ENCODE measurements around the gene SHISAL2A. TPM values are rescaled to one million over a fixed set of nuclear protein-coding genes. Genes with fewer than 3 reads are reported as not detected.

Gene SHISAL2A
- total RNA-seq, 1 donor from 2014 or later: not detected

DNA sequence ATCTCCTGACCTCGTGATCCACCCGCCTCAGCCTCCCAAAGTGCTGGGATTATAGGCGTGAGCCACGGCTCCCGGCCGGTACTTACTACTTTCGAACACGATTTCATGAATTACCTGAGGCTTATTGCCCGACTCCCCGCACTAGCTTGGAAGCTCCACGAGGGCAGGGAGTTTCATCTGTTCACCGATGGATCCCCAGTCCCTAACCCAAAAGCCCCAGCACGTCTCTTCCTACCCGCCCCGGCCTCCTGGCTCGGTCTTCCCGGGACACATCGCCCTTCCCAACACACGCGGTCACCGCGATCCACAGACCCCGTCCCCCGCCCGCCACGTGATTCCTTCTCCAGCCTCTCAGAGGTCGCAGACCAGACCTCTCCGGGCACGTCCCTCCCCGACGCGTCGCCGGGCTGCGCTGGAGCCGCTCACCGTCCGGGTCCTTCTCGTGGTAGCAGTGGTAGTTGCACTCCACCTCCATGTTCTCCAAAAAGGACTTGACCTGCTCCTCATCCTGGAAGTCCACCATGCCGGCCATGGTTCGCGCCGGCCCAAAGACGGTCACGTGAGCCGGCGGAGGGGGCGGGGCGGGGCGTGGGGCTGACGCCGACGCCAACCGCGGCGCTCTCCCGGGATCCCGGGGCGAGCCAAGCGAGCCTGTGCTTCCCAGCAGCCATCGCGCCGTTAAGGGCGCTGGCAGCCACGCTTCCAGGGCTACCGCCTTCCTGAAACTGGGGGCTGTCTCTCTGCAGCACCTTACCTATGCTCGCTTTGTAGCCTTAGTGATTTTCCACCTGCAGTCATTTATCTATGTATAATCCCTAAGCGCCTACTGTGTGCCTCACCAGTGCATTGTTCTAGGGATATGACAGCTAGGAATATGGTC lies 65.1 kb downstream of the SHISAL2A start, which contains the start of gene COA7:
Gene COA7, minus strand, starts transcription at position 553 of the 880 bp plus-strand sequence. Its CDS starts 21 bp downstream, at position 532.
- peak; percentile 94 for DNase-seq (ENCODE audit: extremely low spot score, unreplicated experiment)
- TF ChIP-seq, protein P1, sequence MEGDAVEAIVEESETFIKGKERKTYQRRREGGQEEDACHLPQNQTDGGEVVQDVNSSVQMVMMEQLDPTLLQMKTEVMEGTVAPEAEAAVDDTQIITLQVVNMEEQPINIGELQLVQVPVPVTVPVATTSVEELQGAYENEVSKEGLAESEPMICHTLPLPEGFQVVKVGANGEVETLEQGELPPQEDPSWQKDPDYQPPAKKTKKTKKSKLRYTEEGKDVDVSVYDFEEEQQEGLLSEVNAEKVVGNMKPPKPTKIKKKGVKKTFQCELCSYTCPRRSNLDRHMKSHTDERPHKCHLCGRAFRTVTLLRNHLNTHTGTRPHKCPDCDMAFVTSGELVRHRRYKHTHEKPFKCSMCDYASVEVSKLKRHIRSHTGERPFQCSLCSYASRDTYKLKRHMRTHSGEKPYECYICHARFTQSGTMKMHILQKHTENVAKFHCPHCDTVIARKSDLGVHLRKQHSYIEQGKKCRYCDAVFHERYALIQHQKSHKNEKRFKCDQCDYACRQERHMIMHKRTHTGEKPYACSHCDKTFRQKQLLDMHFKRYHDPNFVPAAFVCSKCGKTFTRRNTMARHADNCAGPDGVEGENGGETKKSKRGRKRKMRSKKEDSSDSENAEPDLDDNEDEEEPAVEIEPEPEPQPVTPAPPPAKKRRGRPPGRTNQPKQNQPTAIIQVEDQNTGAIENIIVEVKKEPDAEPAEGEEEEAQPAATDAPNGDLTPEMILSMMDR (IDR thresholded peaks at IDR 0.05): no peak
- H3K4me3 Mint-ChIP-seq (ENCODE audit: unreplicated experiment): peak within 1 kb of the TSS; percentile 96
- peak within 1 kb of the TSS; percentile 93 for H3K27ac Mint-ChIP-seq (ENCODE audit: unreplicated experiment)
- peaks cover 28% of the 10 kb centered on the region for H3K4me1 Mint-ChIP-seq (ENCODE audit: unreplicated experiment)
- H3K36me3 Mint-ChIP-seq (ENCODE audit: unreplicated experiment): peaks cover 2% of the 10 kb centered on the region
- no peaks in the 10 kb centered on the region for H3K9me3 Mint-ChIP-seq (ENCODE audit: unreplicated experiment)
- H3K27me3 Mint-ChIP-seq (ENCODE audit: unreplicated experiment): no peaks in the 10 kb centered on the region

DNA sequence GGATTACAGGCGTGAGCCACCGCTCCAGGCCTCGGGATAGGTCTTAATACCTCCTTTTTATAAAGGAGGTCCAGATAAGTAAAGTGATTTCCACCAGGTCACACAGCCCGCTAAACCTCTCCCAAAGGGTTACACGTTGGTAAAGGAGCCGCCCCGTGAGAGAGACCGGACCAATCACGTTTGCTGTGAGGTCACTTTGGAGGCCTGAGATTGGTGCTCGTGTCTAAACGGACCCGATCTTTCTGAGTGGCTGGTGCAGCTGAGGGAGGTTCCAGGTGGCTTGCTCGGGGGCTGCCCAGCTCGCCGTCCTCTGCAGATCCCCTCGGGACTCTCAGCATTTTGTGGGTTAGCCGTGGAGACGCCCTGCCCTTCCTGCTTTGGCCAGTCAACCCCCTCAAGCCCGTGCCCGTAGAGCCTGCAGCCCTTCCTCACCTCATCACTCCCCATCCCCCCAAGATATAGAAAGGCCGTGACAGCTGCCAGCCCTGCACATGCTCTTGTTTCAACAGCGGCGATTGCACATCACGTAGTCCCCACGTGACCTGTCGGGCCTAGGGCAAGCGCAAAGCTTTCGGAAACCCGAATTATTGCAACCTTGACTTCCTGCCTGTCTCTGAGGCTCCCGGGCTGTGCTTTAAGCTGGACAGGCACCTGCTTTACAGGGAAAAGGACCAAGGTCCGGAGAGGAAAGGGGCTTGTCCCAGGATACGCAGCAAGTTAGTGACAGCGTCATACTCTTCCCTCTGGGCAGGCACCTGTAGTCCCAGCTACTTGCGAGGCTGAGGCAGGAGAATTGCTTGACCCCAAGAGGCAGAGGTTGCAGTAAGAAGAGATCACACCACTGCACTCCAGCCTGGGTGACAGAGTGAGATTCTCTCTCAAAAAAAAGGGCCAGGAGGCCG lies 70.2 kb downstream of the SHISAL2A start:
- H3K36me3 Mint-ChIP-seq (ENCODE audit: unreplicated experiment): no peaks in the 10 kb centered on the region
- no peaks in the 10 kb centered on the region for H3K9me3 Mint-ChIP-seq (ENCODE audit: unreplicated experiment)
- DNase-seq (ENCODE audit: extremely low spot score, unreplicated experiment): peak; percentile 87
- peaks cover 3% of the 10 kb centered on the region for H3K27me3 Mint-ChIP-seq (ENCODE audit: unreplicated experiment)
- peak overlapping the region; percentile 81 for H3K27ac Mint-ChIP-seq (ENCODE audit: unreplicated experiment)
- peak overlapping the region; percentile 86 for H3K4me3 Mint-ChIP-seq (ENCODE audit: unreplicated experiment)
- TF ChIP-seq, protein P1 (IDR thresholded peaks at IDR 0.05): no peak
- peaks cover 18% of the 10 kb centered on the region for H3K4me1 Mint-ChIP-seq (ENCODE audit: unreplicated experiment)

DNA sequence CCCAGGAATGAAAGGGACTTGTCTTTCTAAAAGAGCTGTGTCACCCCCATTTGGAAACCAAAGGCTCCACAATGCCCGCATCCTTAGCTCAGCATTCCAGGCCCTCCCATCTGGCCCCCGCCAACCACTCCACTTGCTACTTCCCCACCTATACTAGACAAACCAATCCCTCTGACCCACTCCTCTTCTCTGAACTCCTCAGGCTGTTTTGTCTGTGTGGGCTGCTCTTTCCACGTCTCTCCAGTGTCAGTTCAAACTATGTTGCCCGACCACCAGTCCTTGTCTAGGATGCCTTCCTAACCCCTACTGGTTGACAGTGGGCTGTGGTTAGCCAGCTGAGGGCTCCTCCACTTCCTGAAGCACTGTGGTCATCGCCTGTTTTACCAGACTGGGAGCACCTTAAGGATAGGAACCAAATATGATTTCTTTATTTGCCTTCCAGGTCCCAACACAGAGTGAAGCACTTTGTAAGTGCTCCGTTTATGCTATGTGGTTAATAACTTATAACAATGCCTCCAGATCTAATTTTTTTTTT lies 73.2 kb downstream of the SHISAL2A start:
- H3K27ac Mint-ChIP-seq (ENCODE audit: unreplicated experiment): no peak overlapping the region
- no peaks in the 10 kb centered on the region for H3K36me3 Mint-ChIP-seq (ENCODE audit: unreplicated experiment)
- no peak overlapping the region for H3K4me3 Mint-ChIP-seq (ENCODE audit: unreplicated experiment)
- DNase-seq (ENCODE audit: extremely low spot score, unreplicated experiment): no peak
- peaks cover 9% of the 10 kb centered on the region for H3K4me1 Mint-ChIP-seq (ENCODE audit: unreplicated experiment)
- TF ChIP-seq, protein P1 (IDR thresholded peaks at IDR 0.05): no peak
- no peaks in the 10 kb centered on the region for H3K9me3 Mint-ChIP-seq (ENCODE audit: unreplicated experiment)
- peaks cover 15% of the 10 kb centered on the region for H3K27me3 Mint-ChIP-seq (ENCODE audit: unreplicated experiment)

Other genes starting within 250 kb of the SHISAL2A start
- 1.9 and 3.0 TPM in 2 replicates for gene ORC1, start 228.7 kb upstream of the SHISAL2A start, total RNA-seq
- 35.0 and 35.9 TPM in 2 replicates for gene PRPF38A, start 228.6 kb upstream of the SHISAL2A start, total RNA-seq
- gene TUT4, start 80.1 kb upstream of the SHISAL2A start, total RNA-seq: 53.7 and 56.4 TPM in 2 replicates
- gene GPX7, start 30.8 kb upstream of the SHISAL2A start, total RNA-seq: 36.1 and 37.7 TPM in 2 replicates
- 25.7 and 27.7 TPM in 2 replicates for gene COA7, start 65.2 kb downstream of the SHISAL2A start, total RNA-seq
- gene ZYG11B, start 93.3 kb downstream of the SHISAL2A start, total RNA-seq: 34.3 and 37.1 TPM in 2 replicates
- gene ZYG11A, start 209.6 kb downstream of the SHISAL2A start, total RNA-seq: 0.21 and 0.30 TPM in 2 replicates